GM12878 (cell line): ENCODE measurements around the gene CARD10. TPM values are rescaled to one million over a fixed set of nuclear protein-coding genes. Genes with fewer than 3 reads are reported as not detected.

ENCODE experiments used
- BRCA1 ChIP-seq: IDR thresholded peaks from 2 replicates; pipeline ENCODE4 v1.6.1; 2011; ENCODE audit warnings: low read depth, low read length, improper control_type of control experiment
- CEBPZ ChIP-seq: fragments of 150-350 bp; IDR thresholded peaks from 2 replicates; pipeline ENCODE4 v1.6.1; 2016; ENCODE audit warnings: low read depth, low read length
- IKZF2 ChIP-seq, 2 experiments: fragments of 450-650 bp; IDR thresholded peaks; 2 replicates each; pipeline ENCODE4 v1.6.1; 2017; ENCODE audit warnings: mild to moderate bottlenecking in 2 of 2, moderate library complexity in 2 of 2
- KDM1A ChIP-seq: fragments of 200-600 bp; sonication (generic); IDR thresholded peaks from 2 replicates; pipeline ENCODE4 v1.6.1; 2016; ENCODE audit warnings: borderline replicate concordance
- MTA2 ChIP-seq: fragments of 450-650 bp; IDR thresholded peaks from 2 replicates; pipeline ENCODE4 v1.6.1; 2016; ENCODE audit warnings: low read depth, mild to moderate bottlenecking, moderate library complexity
- NBN ChIP-seq: fragments of 450-650 bp; IDR thresholded peaks from 2 replicates; pipeline ENCODE4 v1.6.1; 2016
- NR2C2 ChIP-seq: IDR thresholded peaks from 2 replicates; pipeline ENCODE4 v1.6.1; 2011; ENCODE audit warnings: borderline replicate concordance, low read depth; ENCODE audit not compliant: control insufficient read depth, insufficient read length
- POLR2A ChIP-seq: IDR thresholded peaks from 2 replicates; pipeline ENCODE4 v1.6.1; 2011; ENCODE audit warnings: low read depth, mild to moderate bottlenecking, low read length
- POU2F2 ChIP-seq: IDR thresholded peaks from 3 replicates; pipeline ENCODE4 v1.6.1; 2011; ENCODE audit warnings: low read depth, mild to moderate bottlenecking, low read length, borderline replicate concordance
- RAD21 ChIP-seq: IDR thresholded peaks from 2 replicates; pipeline ENCODE4 v1.6.1; 2011; ENCODE audit warnings: mild to moderate bottlenecking, low read depth, low read length, moderate library complexity; ENCODE audit not compliant: insufficient read depth
- RB1 ChIP-seq: fragments of 450-650 bp; formaldehyde crosslinking; IDR thresholded peaks from 2 replicates; pipeline ENCODE4 v1.6.1; 2017; ENCODE audit warnings: mild to moderate bottlenecking, borderline replicate concordance
- SKIL ChIP-seq: fragments of 450-650 bp; IDR thresholded peaks from 2 replicates; pipeline ENCODE4 v1.6.1; 2017; ENCODE audit warnings: mild to moderate bottlenecking, low read depth, inconsistent platforms; ENCODE audit not compliant: poor library complexity, severe bottlenecking
- SREBF1 ChIP-seq: IDR thresholded peaks from 2 replicates; pipeline ENCODE4 v1.6.1; 2012; ENCODE audit warnings: mild to moderate bottlenecking, low read length
- SREBF2 ChIP-seq: IDR thresholded peaks from 2 replicates; pipeline ENCODE4 v1.6.1; 2012; ENCODE audit warnings: mild to moderate bottlenecking, low read length
- TCF3 ChIP-seq: IDR thresholded peaks from 2 replicates; pipeline ENCODE4 v1.6.1; 2012; ENCODE audit warnings: low read depth, mild to moderate bottlenecking, low read length, borderline replicate concordance; ENCODE audit not compliant: insufficient read depth
- ZBTB33 ChIP-seq: fragments of 450-650 bp; IDR thresholded peaks from 2 replicates; pipeline ENCODE4 v1.6.1; 2017; ENCODE audit warnings: mild to moderate bottlenecking
- ZNF384 ChIP-seq: IDR thresholded peaks from 2 replicates; pipeline ENCODE4 v1.6.1; 2012; ENCODE audit warnings: low read depth, mild to moderate bottlenecking, low read length, improper control_type of control experiment, borderline replicate concordance
- polyA plus RNA-seq, 11 experiments: library from polyadenylated mRNA; depleted of rRNA in 4 of 11; unstranded in 6 of 11; stranded (reverse) in 5 of 11; fragments of >200 nt; fragmentation: Nextera tagmentation in 4 of 11; fragmentation: Illumina TruSeq in 1 of 11; extraction: Ambion mirVana in 4 of 11; extraction: Trizol in 1 of 11; gene quantifications; 1 replicate in 1 of 11; 2 replicates in 10 of 11; pipeline versions ENCODE4 v1.2.1 to v1.2.3, GENCODE V29; 2011 to 2016; ENCODE audit warnings: inconsistent platforms in 2 of 11, missing spikeins in 2 of 11, low read depth in 1 of 11
- total RNA-seq, 4 experiments: library from RNA; depleted of rRNA in 3 of 4; stranded (reverse); fragments of >200 nt in 3 of 4; fragmentation: Illumina TruSeq in 1 of 4; extraction: Trizol in 1 of 4; gene quantifications; 2 replicates each; pipeline versions ENCODE4 v1.2.1 to v1.2.3, GENCODE V29; 2013 to 2021
- TF ChIP-seq, protein P1 (sequence below): fragments of 450-650 bp; IDR thresholded peaks from 2 replicates; pipeline ENCODE4 v1.6.1; 2017; ENCODE audit warnings: antibody characterized with exemption, mild to moderate bottlenecking, moderate library complexity

Gene CARD10
- total and polyA plus RNA-seq, 10 of the 15 experiments (the other 5 are each of a cell fraction or from before 2014, with no cell fraction given): 0.08 to 0.10 (median 0.10) TPM; not detected in 7

GRCh38 chr22:37484480-37485394 is 34.5 kb downstream of the CARD10 start (continued):
- no peak for TF ChIP-seq SKIL
- TF ChIP-seq RB1: peak; percentile 33; the same call in 1 of the 2 replicates
- TF ChIP-seq POLR2A: peak; percentile 84
- TF ChIP-seq SREBF2: no peak
- TF ChIP-seq SREBF1: no peak
- peak; percentile 80 for TF ChIP-seq NBN
- TF ChIP-seq CEBPZ: no peak
- TF ChIP-seq POU2F2: peak; percentile 36; the same call in 2 of the 3 replicates
- TF ChIP-seq ZNF384: no peak
- no peak for TF ChIP-seq BRCA1
- no peak for TF ChIP-seq RAD21
- no peak for TF ChIP-seq KDM1A
- TF ChIP-seq MTA2: peak; percentile 72
- TF ChIP-seq TCF3: no peak
- TF ChIP-seq IKZF2 (IDR thresholded peaks at IDR 0.05): peak; percentile 71 to 80
- TF ChIP-seq NR2C2: no peak
- TF ChIP-seq, protein P1, sequence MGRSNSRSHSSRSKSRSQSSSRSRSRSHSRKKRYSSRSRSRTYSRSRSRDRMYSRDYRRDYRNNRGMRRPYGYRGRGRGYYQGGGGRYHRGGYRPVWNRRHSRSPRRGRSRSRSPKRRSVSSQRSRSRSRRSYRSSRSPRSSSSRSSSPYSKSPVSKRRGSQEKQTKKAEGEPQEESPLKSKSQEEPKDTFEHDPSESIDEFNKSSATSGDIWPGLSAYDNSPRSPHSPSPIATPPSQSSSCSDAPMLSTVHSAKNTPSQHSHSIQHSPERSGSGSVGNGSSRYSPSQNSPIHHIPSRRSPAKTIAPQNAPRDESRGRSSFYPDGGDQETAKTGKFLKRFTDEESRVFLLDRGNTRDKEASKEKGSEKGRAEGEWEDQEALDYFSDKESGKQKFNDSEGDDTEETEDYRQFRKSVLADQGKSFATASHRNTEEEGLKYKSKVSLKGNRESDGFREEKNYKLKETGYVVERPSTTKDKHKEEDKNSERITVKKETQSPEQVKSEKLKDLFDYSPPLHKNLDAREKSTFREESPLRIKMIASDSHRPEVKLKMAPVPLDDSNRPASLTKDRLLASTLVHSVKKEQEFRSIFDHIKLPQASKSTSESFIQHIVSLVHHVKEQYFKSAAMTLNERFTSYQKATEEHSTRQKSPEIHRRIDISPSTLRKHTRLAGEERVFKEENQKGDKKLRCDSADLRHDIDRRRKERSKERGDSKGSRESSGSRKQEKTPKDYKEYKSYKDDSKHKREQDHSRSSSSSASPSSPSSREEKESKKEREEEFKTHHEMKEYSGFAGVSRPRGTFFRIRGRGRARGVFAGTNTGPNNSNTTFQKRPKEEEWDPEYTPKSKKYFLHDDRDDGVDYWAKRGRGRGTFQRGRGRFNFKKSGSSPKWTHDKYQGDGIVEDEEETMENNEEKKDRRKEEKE: no peak
- no peak for TF ChIP-seq ZBTB33
